HG03135 (cell line): ENCODE results near the gene EDEM3.

Experiments
- ATAC-seq: cut with Tn5 transposase; IDR thresholded peaks from one replicate; pipeline ENCODE4 v1.9.1; 2021; ENCODE audit warnings: mild to moderate bottlenecking, moderate library complexity; ENCODE audit not compliant: unreplicated experiment

Gene EDEM3

DNA sequence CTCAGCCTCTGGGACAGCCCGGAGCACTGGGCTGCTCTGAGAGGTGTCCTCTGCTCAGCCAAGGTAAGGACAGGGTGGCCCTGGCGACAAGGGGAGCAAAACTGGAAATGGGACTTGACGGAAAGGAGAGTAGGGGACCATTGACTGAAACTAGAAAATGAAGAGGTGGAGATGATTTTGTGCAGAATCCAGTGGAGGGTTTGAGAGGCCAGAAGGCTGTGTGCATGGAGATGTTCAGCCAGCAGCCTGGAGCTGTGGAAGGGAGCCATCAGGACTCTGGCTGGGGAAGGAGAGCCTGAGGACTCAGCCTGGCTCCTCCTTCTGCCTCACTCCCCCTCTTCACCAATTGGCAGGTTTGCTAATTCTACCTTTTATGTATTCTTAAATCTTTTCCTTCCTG, 114.2 kb downstream of the EDEM3 start:
- ATAC-seq, result no peak
